Small intestine (tissue), 7 donors: ENCODE results near the gene RYR2. TPM values are rescaled to one million over a fixed set of nuclear protein-coding genes. Genes with fewer than 3 reads are reported as not detected.

Source experiments
- DNase-seq, 2 donors: peaks; one replicate each; pipeline versions ENCODE4 v3.0.0 to v3.0.0-alpha.2; 2013
- FAIRE-seq: peaks from 2 replicates; lab custom pipeline; 2012; peaks lifted over from hg19 to GRCh38; lab: Jason Lieb, UNC
- H3K27ac ChIP-seq, 3 donors: one replicate each; pipeline ENCODE4 v1.5.1; 2013; ENCODE audit warnings: low read length in 2 of 3, mild to moderate bottlenecking in 2 of 3, control low read depth in 1 of 3, inconsistent platforms in 1 of 3, low read depth in 1 of 3, moderate library complexity in 1 of 3
- H3K27me3 ChIP-seq, 3 donors: one replicate each; pipeline ENCODE4 v1.6.1; 2013; ENCODE audit warnings: low read length in 3 of 3, inconsistent platforms in 1 of 3; ENCODE audit not compliant: control insufficient read depth in 3 of 3, insufficient read depth in 3 of 3
- H3K36me3 ChIP-seq, 3 donors: one replicate each; pipeline ENCODE4 v1.6.1; 2013; ENCODE audit warnings: low read length in 3 of 3, inconsistent platforms in 1 of 3, low read depth in 1 of 3, mild to moderate bottlenecking in 1 of 3, moderate library complexity in 1 of 3; ENCODE audit not compliant: control insufficient read depth in 3 of 3, insufficient read depth in 2 of 3
- H3K4me1 ChIP-seq, 3 donors: one replicate each; pipeline ENCODE4 v1.6.1; 2013; ENCODE audit warnings: low read length in 2 of 3, inconsistent platforms in 1 of 3, low read depth in 1 of 3, mild to moderate bottlenecking in 1 of 3, moderate library complexity in 1 of 3; ENCODE audit not compliant: control insufficient read depth in 3 of 3, insufficient read depth in 2 of 3
- H3K4me3 ChIP-seq, 3 donors: one replicate each; pipeline ENCODE4 v1.5.1; 2013; ENCODE audit warnings: low read length in 3 of 3, control low read depth in 1 of 3, inconsistent platforms in 1 of 3, low read depth in 1 of 3, mild to moderate bottlenecking in 1 of 3, moderate library complexity in 1 of 3
- H3K9me3 ChIP-seq, 2 donors: one replicate each; pipeline ENCODE4 v1.6.1; 2013; ENCODE audit warnings: low read depth in 1 of 2, low read length in 1 of 2; ENCODE audit not compliant: control insufficient read depth in 2 of 2, insufficient read depth in 1 of 2
- WGBS, 3 donors: extraction: QIAGEN DNeasy Blood & Tissue Kit; methylation state at CpG; one replicate each; pipeline ENCODE4 v1.1.7; 2013; 5-methylcytosine and 5-hydroxymethylcytosine counted together
- polyA plus RNA-seq, 4 donors: library from polyadenylated mRNA; stranded (reverse) in 3 of 4; unstranded in 1 of 4; fragments of 200-250 nt in 3 of 4; fragments of 120-200 nt in 1 of 4; gene quantifications; one replicate each; pipeline versions ENCODE4 v1.2.1 to v1.2.3, GENCODE V29; 2013
- donor health status: healthy with polysubstance abuse.
- donor health status: control.
- donor health status: control.
- donor health status: Bipolar disorder and iron deficiency.
- donor health status: healthy.

Gene RYR2
- polyA plus RNA-seq, 4 donors: 0.22 to 1.5 (median 0.62) TPM

GRCh38 chr1:237416924-237417655 is 375.1 kb downstream of the RYR2 start:
- no peaks in the 10 kb centered on the region for H3K4me1 ChIP-seq
- no peak overlapping the region for H3K27ac ChIP-seq
- H3K4me3 ChIP-seq: no peak overlapping the region
- no peaks in the 10 kb centered on the region for H3K9me3 ChIP-seq
- H3K27me3 ChIP-seq: no peaks in the 10 kb centered on the region
- FAIRE-seq: no peak
- 86 to 89% (median 86%) methylated on average over 10 of the region's 10 CpGs for WGBS, 3 donors
- H3K36me3 ChIP-seq: no peaks in the 10 kb centered on the region
- no peak for DNase-seq

GRCh38 chr1:237428809-237429208 is 386.8 kb downstream of the RYR2 start:
- no peaks in the 10 kb centered on the region for H3K4me1 ChIP-seq
- WGBS, 3 donors: 82 to 85% (median 83%) methylated on average over 4 of the region's 4 CpGs
- DNase-seq (no peak), FAIRE-seq (no peak)
- H3K9me3 ChIP-seq: no peaks in the 10 kb centered on the region
- no peak overlapping the region for H3K27ac ChIP-seq
- H3K36me3 ChIP-seq: no peaks in the 10 kb centered on the region
- H3K27me3 ChIP-seq: no peaks in the 10 kb centered on the region
- no peak overlapping the region for H3K4me3 ChIP-seq

- H3K27me3 ChIP-seq: no peaks in the 10 kb centered on the region
- H3K4me3 ChIP-seq: no peak overlapping the region
- FAIRE-seq (no peak), DNase-seq (no peak)
- H3K36me3 ChIP-seq: no peaks in the 10 kb centered on the region
- WGBS, 3 donors: 56 to 84% (median 69%) methylated on average over 3 of the region's 3 CpGs
- no peaks in the 10 kb centered on the region for H3K4me1 ChIP-seq
- H3K27ac ChIP-seq: no peak overlapping the region
- no peaks in the 10 kb centered on the region for H3K9me3 ChIP-seq
These were observed 387.3 kb downstream of the RYR2 start for GRCh38 chr1:237429252-237429651.

- Histone ChIP-seq H3K27ac (no peak overlapping the region), H3K4me3 (no peak overlapping the region), H3K27me3 (no peaks in the 10 kb centered on the region), H3K9me3 (no peaks in the 10 kb centered on the region), H3K36me3 (no peaks in the 10 kb centered on the region), H3K4me1 (no peaks in the 10 kb centered on the region)
- FAIRE-seq (no peak), DNase-seq (no peak)
These were observed 389.5 kb downstream of the RYR2 start for GRCh38 chr1:237431448-237431847.

GRCh38 chr1:237440346-237440745 is 398.4 kb downstream of the RYR2 start:
- WGBS, 3 donors: 37 to 85% (median 68%) methylated on average over 2 of the region's 2 CpGs
- Histone ChIP-seq H3K4me3 (no peak overlapping the region), H3K9me3 (no peaks in the 10 kb centered on the region), H3K27ac (no peak overlapping the region), H3K4me1 (peaks cover 0 to 2% (median 0%) of the 10 kb centered on the region in 3 donors), H3K27me3 (no peaks in the 10 kb centered on the region), H3K36me3 (no peaks in the 10 kb centered on the region)
- DNase-seq (no peak), FAIRE-seq (no peak)

- FAIRE-seq: no peak
- peak in 1 of 2 donors; percentile 4 for DNase-seq
These were observed 402.3 kb downstream of the RYR2 start for GRCh38 chr1:237444120-237444790.

GRCh38 chr1:237448042-237448441 is 406.1 kb downstream of the RYR2 start:
- Histone ChIP-seq H3K27me3 (no peaks in the 10 kb centered on the region), H3K27ac (no peak overlapping the region), H3K4me3 (no peak overlapping the region), H3K36me3 (no peaks in the 10 kb centered on the region), H3K9me3 (no peaks in the 10 kb centered on the region), H3K4me1 (peaks cover 0 to 2% (median 0%) of the 10 kb centered on the region in 3 donors)
- FAIRE-seq (no peak), DNase-seq (no peak)
- WGBS, 3 donors: 53 to 76% (median 55%) methylated on average over 7 of the region's 7 CpGs

More at GRCh38 chr1:237444120-237444790, 402.3 kb downstream of the RYR2 start:
- no peak overlapping the region for H3K27ac ChIP-seq
- 22 to 57% (median 26%) methylated on average over 3 of the region's 3 CpGs for WGBS, 3 donors
- H3K9me3 ChIP-seq: no peaks in the 10 kb centered on the region
- no peaks in the 10 kb centered on the region for H3K27me3 ChIP-seq
- no peaks in the 10 kb centered on the region for H3K36me3 ChIP-seq
- peaks cover 0 to 2% (median 0%) of the 10 kb centered on the region in 3 donors for H3K4me1 ChIP-seq
- no peak overlapping the region for H3K4me3 ChIP-seq

GRCh38 chr1:237457573-237457972 is 415.6 kb downstream of the RYR2 start:
- Histone ChIP-seq H3K27ac (no peak overlapping the region), H3K4me1 (no peaks in the 10 kb centered on the region), H3K36me3 (no peaks in the 10 kb centered on the region), H3K27me3 (no peaks in the 10 kb centered on the region), H3K9me3 (no peaks in the 10 kb centered on the region), H3K4me3 (no peak overlapping the region)
- FAIRE-seq: no peak
- no peak for DNase-seq
- WGBS, 3 donors: 54 to 77% (median 70%) methylated on average over 3 of the region's 3 CpGs
